PC-9 (cell line): ENCODE data around the gene ACSM3.

Experiments used
- CTCF ChIP-seq: fragments of 200-600 bp; sonication (generic); conservative IDR thresholded peaks from 2 replicates; pipeline ENCODE4 v1.6.1; 2017; ENCODE audit warnings: mixed run types, antibody characterized with exemption, mild to moderate bottlenecking, moderate library complexity
- EZH2 ChIP-seq: fragments of 200-600 bp; sonication (generic); IDR thresholded peaks from 2 replicates; pipeline ENCODE4 v1.8.0; 2017; ENCODE audit warnings: antibody characterized with exemption, low read depth

GRCh38 chr16:20760346-20760745 is 3.5 kb upstream of the ACSM3 start:
- TF ChIP-seq EZH2 = no peak
- TF ChIP-seq CTCF = no peak
